ENCODE data around the gene RTN4RL2. TPM values are rescaled to one million over a fixed set of nuclear protein-coding genes. Genes with fewer than 3 reads are reported as not detected.

Gene RTN4RL2
- polyA plus RNA-seq, 1 donor from 2014 or later = 0.66 TPM

GRCh38 chr11:57426439-57426928, 33.8 kb upstream of the RTN4RL2 start:
- H3K36me3 ChIP-seq (ENCODE audit: insufficient read depth, low read length) = no peaks in the 10 kb centered on the region
- H4K20me1 ChIP-seq (ENCODE audit: insufficient read depth) = no peaks in the 10 kb centered on the region
- no peak overlapping the region for H3K4me2 ChIP-seq (ENCODE audit: low read length)
- H2AFZ ChIP-seq (ENCODE audit: low read depth, low read length) = no peak overlapping the region
- H3K27me3 ChIP-seq (ENCODE audit: insufficient read depth, low read depth, low read length) = peaks cover 4% of the 10 kb centered on the region
- H3K9me3 ChIP-seq (ENCODE audit: low read length) = no peaks in the 10 kb centered on the region
- H3K9me2 ChIP-seq (ENCODE audit: insufficient read depth, low read length) = no peaks in the 10 kb centered on the region
- H3F3A ChIP-seq (ENCODE audit: insufficient read depth, low read length, poor library complexity, severe bottlenecking) = no peaks in the 10 kb centered on the region
- no peak overlapping the region for H3K4me3 ChIP-seq (ENCODE audit: low read length)
- H3K79me2 ChIP-seq (replicated peaks; ENCODE audit: insufficient read depth, low read length) = no peaks in the 10 kb centered on the region
- H3K9ac ChIP-seq (ENCODE audit: low read length) = no peak overlapping the region
- no peak for TF ChIP-seq MXI1 (conservative IDR thresholded peaks at IDR 0.05; ENCODE audit: poor library complexity, severe bottlenecking)
- TF ChIP-seq RAD21 (conservative IDR thresholded peaks at IDR 0.05) = no peak
- TF ChIP-seq REST (IDR thresholded peaks at IDR 0.05; ENCODE audit: borderline replicate concordance) = no peak
- no peak for TF ChIP-seq EZH2 (IDR thresholded peaks at IDR 0.05; ENCODE audit: borderline replicate concordance, insufficient read depth, low read length, poor library complexity, severe bottlenecking)
- no peak for TF ChIP-seq CTCF (IDR thresholded peaks at IDR 0.05; ENCODE audit: poor library complexity, severe bottlenecking)
- TF ChIP-seq SMC3 (conservative IDR thresholded peaks at IDR 0.05; ENCODE audit: poor library complexity) = no peak
- no peak for TF ChIP-seq POLR2AphosphoS5 (IDR thresholded peaks at IDR 0.05)
- no peak for TF ChIP-seq TAF1 (IDR thresholded peaks at IDR 0.05; ENCODE audit: low read depth)
- no peak for TF ChIP-seq EP300 (conservative IDR thresholded peaks at IDR 0.05; ENCODE audit: poor library complexity, severe bottlenecking)
- no peak overlapping the region for H3K27ac ChIP-seq (ENCODE audit: low read length)

GRCh38 chr11:57426929-57427726, 33.2 kb upstream of the RTN4RL2 start, which contains the start of gene SLC43A3:
Gene SLC43A3 (minus strand): TSS chr11:57427121. CDS start chr11:57426172, 949 bp downstream.
- TF ChIP-seq TAF1 (IDR thresholded peaks at IDR 0.05; ENCODE audit: low read depth) (no peak), MXI1 (conservative IDR thresholded peaks at IDR 0.05; ENCODE audit: poor library complexity, severe bottlenecking) (no peak), RAD21 (conservative IDR thresholded peaks at IDR 0.05) (no peak), EP300 (conservative IDR thresholded peaks at IDR 0.05; ENCODE audit: poor library complexity, severe bottlenecking) (no peak), CTCF (IDR thresholded peaks at IDR 0.05; ENCODE audit: poor library complexity, severe bottlenecking) (no peak), EZH2 (IDR thresholded peaks at IDR 0.05; ENCODE audit: borderline replicate concordance, insufficient read depth, low read length, poor library complexity, severe bottlenecking) (no peak), POLR2AphosphoS5 (IDR thresholded peaks at IDR 0.05) (no peak)
- H3K36me3 ChIP-seq (ENCODE audit: insufficient read depth, low read length) = no peaks in the 10 kb centered on the region
- H3K27ac ChIP-seq (ENCODE audit: low read length) = no peak within 1 kb of the TSS
- H3K27me3 ChIP-seq (ENCODE audit: insufficient read depth, low read depth, low read length) = peaks cover 4% of the 10 kb centered on the region
- H3K9me3 ChIP-seq (ENCODE audit: low read length) = no peaks in the 10 kb centered on the region
- H3K79me2 ChIP-seq (replicated peaks; ENCODE audit: insufficient read depth, low read length) = no peaks in the 10 kb centered on the region
- H3F3A ChIP-seq (ENCODE audit: insufficient read depth, low read length, poor library complexity, severe bottlenecking) = no peaks in the 10 kb centered on the region
- H3K9me2 ChIP-seq (ENCODE audit: insufficient read depth, low read length) = no peaks in the 10 kb centered on the region
- no peak within 1 kb of the TSS for H3K4me2 ChIP-seq (ENCODE audit: low read length)
- H3K4me3 ChIP-seq (ENCODE audit: low read length) = no peak within 1 kb of the TSS
- no peak within 1 kb of the TSS for H3K9ac ChIP-seq (ENCODE audit: low read length)
- H4K20me1 ChIP-seq (ENCODE audit: insufficient read depth) = no peaks in the 10 kb centered on the region
- H2AFZ ChIP-seq (ENCODE audit: low read depth, low read length) = no peak within 1 kb of the TSS
